ENCODE measurements around the gene NDOR1.

NDOR1 gene

GRCh38 chr9:137193771-137194170 lies 11.7 kb upstream of the NDOR1 start:
- peaks cover 24% of the 10 kb centered on the region for H3K36me3 ChIP-seq (ENCODE audit: control insufficient read depth, insufficient read depth, low read length, severe bottlenecking)
- no peaks in the 10 kb centered on the region for H3K9me3 ChIP-seq (ENCODE audit: control insufficient read depth, low read length)
- H3K4me1 ChIP-seq (ENCODE audit: control insufficient read depth, insufficient read depth, low read length) = peaks cover 24% of the 10 kb centered on the region

DNA sequence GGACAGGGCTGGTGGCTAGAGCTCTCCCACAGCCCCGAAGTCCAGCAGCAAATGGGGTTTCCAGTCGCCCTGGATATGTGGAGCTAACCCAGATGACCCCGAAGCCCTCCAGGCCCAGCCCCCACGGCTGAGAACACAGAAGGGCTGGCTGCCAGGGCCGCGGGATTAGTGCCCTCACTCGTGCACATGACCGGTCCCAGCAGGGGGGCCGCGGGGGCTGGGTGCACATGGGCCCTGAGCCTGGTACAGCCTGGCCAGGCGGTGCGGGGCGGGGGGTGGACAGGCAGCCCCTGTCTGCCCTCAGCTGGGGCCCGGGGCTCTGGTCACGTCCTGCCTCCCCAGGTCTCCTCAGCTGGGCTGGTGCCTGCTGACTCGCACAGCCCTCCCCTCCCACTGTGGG lies 11.1 kb upstream of the NDOR1 start:
- Histone ChIP-seq H3K27me3 (replicated peaks; ENCODE audit: control insufficient read depth, insufficient read depth, low read length) (no peaks in the 10 kb centered on the region), H3K4me3 (ENCODE audit: low read length) (no peak overlapping the region), H3K9me3 (ENCODE audit: control insufficient read depth, low read length) (no peaks in the 10 kb centered on the region), H3K9ac (ENCODE audit: low read length) (no peak overlapping the region), H3K36me3 (ENCODE audit: control insufficient read depth, insufficient read depth, low read length, severe bottlenecking) (peaks cover 24% of the 10 kb centered on the region), H3K4me1 (ENCODE audit: control insufficient read depth, insufficient read depth, low read length) (peaks cover 27% of the 10 kb centered on the region)
- DNase-seq (ENCODE audit: low read depth) = no peak

More at GRCh38 chr9:137193771-137194170, 11.7 kb upstream of the NDOR1 start:
- DNase-seq (ENCODE audit: low read depth) = no peak
- Histone ChIP-seq H3K27me3 (replicated peaks; ENCODE audit: control insufficient read depth, insufficient read depth, low read length) (no peaks in the 10 kb centered on the region), H3K9ac (ENCODE audit: low read length) (no peak overlapping the region), H3K4me3 (ENCODE audit: low read length) (no peak overlapping the region)

DNA sequence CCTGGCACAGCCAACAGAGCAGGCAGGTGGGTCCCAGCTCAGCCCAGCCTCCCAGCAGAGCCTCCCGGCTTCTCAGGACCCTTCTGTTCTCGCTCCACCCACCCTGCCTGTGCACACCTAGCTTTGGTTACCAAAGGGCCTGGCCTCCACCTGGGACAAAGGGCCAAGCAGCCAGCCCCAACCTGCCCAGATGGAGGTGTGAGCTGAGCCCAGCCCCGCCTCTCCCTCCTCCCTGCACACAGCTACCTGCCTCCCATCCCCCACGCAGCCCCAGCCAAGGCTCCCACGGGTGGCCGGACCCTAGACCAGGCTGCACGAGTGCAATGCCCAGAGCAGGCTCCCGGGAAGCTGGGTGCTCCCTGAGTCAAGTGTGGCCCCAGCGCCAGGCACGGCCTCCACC lies 10.6 kb upstream of the NDOR1 start:
- Histone ChIP-seq H3K4me3 (ENCODE audit: low read length) (no peak overlapping the region), H3K4me1 (ENCODE audit: control insufficient read depth, insufficient read depth, low read length) (peaks cover 23% of the 10 kb centered on the region), H3K27me3 (replicated peaks; ENCODE audit: control insufficient read depth, insufficient read depth, low read length) (no peaks in the 10 kb centered on the region), H3K9me3 (ENCODE audit: control insufficient read depth, low read length) (no peaks in the 10 kb centered on the region), H3K36me3 (ENCODE audit: control insufficient read depth, insufficient read depth, low read length, severe bottlenecking) (peaks cover 23% of the 10 kb centered on the region), H3K9ac (ENCODE audit: low read length) (no peak overlapping the region)
- no peak for DNase-seq (ENCODE audit: low read depth)

- Histone ChIP-seq H3K27me3 (replicated peaks; ENCODE audit: control insufficient read depth, insufficient read depth, low read length) (no peaks in the 10 kb centered on the region), H3K4me3 (ENCODE audit: low read length) (no peak overlapping the region), H3K9ac (ENCODE audit: low read length) (no peak overlapping the region), H3K4me1 (ENCODE audit: control insufficient read depth, insufficient read depth, low read length) (peaks cover 19% of the 10 kb centered on the region), H3K36me3 (ENCODE audit: control insufficient read depth, insufficient read depth, low read length, severe bottlenecking) (peaks cover 15% of the 10 kb centered on the region), H3K9me3 (ENCODE audit: control insufficient read depth, low read length) (no peaks in the 10 kb centered on the region)
- DNase-seq (ENCODE audit: low read depth) = no peak
These were observed 9.8 kb upstream of the NDOR1 start for GRCh38 chr9:137195525-137196220.

DNA sequence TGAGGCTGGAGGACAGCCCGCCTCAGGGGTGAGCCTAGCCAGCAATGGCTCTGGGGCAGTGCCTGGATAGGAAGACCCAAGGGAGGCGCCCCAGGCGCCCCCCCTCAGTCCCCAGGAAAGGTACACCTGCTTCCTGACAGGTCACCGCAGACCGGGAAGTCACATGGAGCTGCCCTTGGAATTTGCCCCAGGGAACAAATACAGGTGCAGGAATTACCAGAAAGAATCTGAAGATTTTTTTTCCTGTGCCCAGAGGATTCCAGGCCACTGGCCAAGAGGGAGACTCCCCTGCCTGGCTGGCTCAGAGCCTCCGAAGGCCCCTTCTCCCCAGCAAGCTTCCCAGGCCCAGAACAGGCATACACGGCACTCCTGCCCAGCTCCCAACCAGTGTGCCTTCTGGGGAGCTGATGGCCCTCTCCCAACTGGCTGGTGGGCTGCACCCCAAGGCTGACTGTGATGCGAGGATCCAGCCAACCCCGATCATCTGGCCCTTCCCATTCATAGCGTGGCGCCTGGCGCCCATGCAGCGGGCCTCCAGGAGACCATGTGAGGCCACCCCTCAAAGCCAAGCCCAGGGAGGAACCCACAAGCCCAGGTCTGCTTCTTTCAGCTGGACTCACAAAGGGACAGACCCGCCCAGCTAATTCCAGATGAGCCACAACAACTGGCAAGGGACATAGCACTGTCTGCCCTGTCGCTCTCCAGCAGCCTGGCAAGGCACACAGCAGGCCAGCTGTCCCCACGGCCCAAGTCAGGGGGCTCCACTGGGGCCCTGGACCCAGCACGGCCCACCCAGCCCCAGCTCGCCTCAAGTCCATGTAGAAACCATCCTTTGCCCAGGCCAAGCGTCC lies 7.2 kb upstream of the NDOR1 start:
- DNase-seq (ENCODE audit: low read depth) = no peak
- peaks cover 36% of the 10 kb centered on the region for H3K4me1 ChIP-seq (ENCODE audit: control insufficient read depth, insufficient read depth, low read length)
- no peaks in the 10 kb centered on the region for H3K9me3 ChIP-seq (ENCODE audit: control insufficient read depth, low read length)
- no peaks in the 10 kb centered on the region for H3K36me3 ChIP-seq (ENCODE audit: control insufficient read depth, insufficient read depth, low read length, severe bottlenecking)
- no peaks in the 10 kb centered on the region for H3K27me3 ChIP-seq (replicated peaks; ENCODE audit: control insufficient read depth, insufficient read depth, low read length)
- H3K4me3 ChIP-seq (ENCODE audit: low read length) = peak overlapping the region; percentile 67
- peak overlapping the region; percentile 71 for H3K9ac ChIP-seq (ENCODE audit: low read length)

DNA sequence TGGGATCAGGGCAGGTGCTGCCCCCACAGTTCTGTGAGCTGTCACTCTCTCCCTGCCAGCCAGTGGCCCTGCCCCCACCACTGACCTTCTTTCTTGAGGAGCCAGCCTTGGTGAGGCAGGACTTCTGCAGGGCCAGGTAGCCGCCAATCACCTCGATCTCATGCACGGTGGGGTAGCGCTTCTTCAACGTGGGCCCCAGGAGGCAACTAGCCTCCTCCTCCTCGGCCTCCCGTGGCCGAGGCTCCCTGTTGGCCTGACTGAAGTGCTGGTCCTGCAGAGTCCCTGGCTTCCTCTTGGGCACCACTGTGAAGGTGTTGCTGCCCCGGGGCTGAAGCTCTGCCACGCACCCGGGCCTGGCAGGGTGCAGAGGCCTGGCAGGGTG lies 6.6 kb upstream of the NDOR1 start:
- Histone ChIP-seq H3K27me3 (replicated peaks; ENCODE audit: control insufficient read depth, insufficient read depth, low read length) (no peaks in the 10 kb centered on the region), H3K9me3 (ENCODE audit: control insufficient read depth, low read length) (no peaks in the 10 kb centered on the region), H3K4me1 (ENCODE audit: control insufficient read depth, insufficient read depth, low read length) (peaks cover 37% of the 10 kb centered on the region), H3K4me3 (ENCODE audit: low read length) (peak overlapping the region; percentile 67), H3K9ac (ENCODE audit: low read length) (peak overlapping the region; percentile 71), H3K36me3 (ENCODE audit: control insufficient read depth, insufficient read depth, low read length, severe bottlenecking) (no peaks in the 10 kb centered on the region)
- DNase-seq (ENCODE audit: low read depth) = no peak

- Histone ChIP-seq H3K9ac (ENCODE audit: low read length) (peak overlapping the region; percentile 71), H3K4me3 (ENCODE audit: low read length) (peak overlapping the region; percentile 67), H3K4me1 (ENCODE audit: control insufficient read depth, insufficient read depth, low read length) (peaks cover 44% of the 10 kb centered on the region), H3K9me3 (ENCODE audit: control insufficient read depth, low read length) (no peaks in the 10 kb centered on the region), H3K27me3 (replicated peaks; ENCODE audit: control insufficient read depth, insufficient read depth, low read length) (no peaks in the 10 kb centered on the region), H3K36me3 (ENCODE audit: control insufficient read depth, insufficient read depth, low read length, severe bottlenecking) (no peaks in the 10 kb centered on the region)
- DNase-seq (ENCODE audit: low read depth) = peak; percentile 39
These were observed 5.9 kb upstream of the NDOR1 start for GRCh38 chr9:137199411-137200121.

GRCh38 chr9:137200311-137201204 lies 4.9 kb upstream of the NDOR1 start, which contains the start of gene TPRN:
TPRN (minus strand) TSS chr9:137200741; CDS start chr9:137200711, 30 bp downstream.
- peak within 1 kb of the TSS; percentile 88 for H3K4me3 ChIP-seq (ENCODE audit: low read length)
- DNase-seq (ENCODE audit: low read depth) = peak; percentile 100

GRCh38 chr9:137201205-137201868 lies 4.2 kb upstream of the NDOR1 start:
- Histone ChIP-seq H3K9ac (ENCODE audit: low read length) (peak overlapping the region; percentile 92), H3K27me3 (replicated peaks; ENCODE audit: control insufficient read depth, insufficient read depth, low read length) (no peaks in the 10 kb centered on the region), H3K36me3 (ENCODE audit: control insufficient read depth, insufficient read depth, low read length, severe bottlenecking) (no peaks in the 10 kb centered on the region), H3K9me3 (ENCODE audit: control insufficient read depth, low read length) (no peaks in the 10 kb centered on the region), H3K4me3 (ENCODE audit: low read length) (peak overlapping the region; percentile 88), H3K4me1 (ENCODE audit: control insufficient read depth, insufficient read depth, low read length) (peaks cover 48% of the 10 kb centered on the region)
- no peak for DNase-seq (ENCODE audit: low read depth)

More at GRCh38 chr9:137200311-137201204, 4.9 kb upstream of the NDOR1 start, which contains the start of gene TPRN:
- Histone ChIP-seq H3K36me3 (ENCODE audit: control insufficient read depth, insufficient read depth, low read length, severe bottlenecking) (no peaks in the 10 kb centered on the region), H3K4me1 (ENCODE audit: control insufficient read depth, insufficient read depth, low read length) (peaks cover 45% of the 10 kb centered on the region), H3K9me3 (ENCODE audit: control insufficient read depth, low read length) (no peaks in the 10 kb centered on the region), H3K27me3 (replicated peaks; ENCODE audit: control insufficient read depth, insufficient read depth, low read length) (no peaks in the 10 kb centered on the region), H3K9ac (ENCODE audit: low read length) (peak within 1 kb of the TSS; percentile 92)

GRCh38 chr9:137202966-137203365 lies 2.5 kb upstream of the NDOR1 start:
- Histone ChIP-seq H3K36me3 (ENCODE audit: control insufficient read depth, insufficient read depth, low read length, severe bottlenecking) (no peaks in the 10 kb centered on the region), H3K9ac (ENCODE audit: low read length) (no peak overlapping the region), H3K4me3 (ENCODE audit: low read length) (no peak overlapping the region), H3K4me1 (ENCODE audit: control insufficient read depth, insufficient read depth, low read length) (peaks cover 54% of the 10 kb centered on the region), H3K27me3 (replicated peaks; ENCODE audit: control insufficient read depth, insufficient read depth, low read length) (no peaks in the 10 kb centered on the region), H3K9me3 (ENCODE audit: control insufficient read depth, low read length) (no peaks in the 10 kb centered on the region)
- DNase-seq (ENCODE audit: low read depth) = no peak

Measured in adipocyte (in vitro differentiated cells).